Coronary artery (tissue), 2 donors: ENCODE data around the gene SHANK1.
"Not testable (repeated sequence)": the region's sequence is repeated elsewhere in the genome, so short reads cannot be mapped to it uniquely, and the experiment has no call there.

Experiments used
- DNase-seq: peaks from one replicate; pipeline ENCODE4 v3.0.0-alpha.2; 2017; ENCODE audit warnings: low spot score
- H3K27ac ChIP-seq, 2 donors: fragments of 200-600 bp; sonication (generic); one replicate each; pipeline ENCODE4 v1.5.1; 2016 to 2019
- H3K4me3 ChIP-seq: fragments of 200-600 bp; sonication (generic); 2 replicates; pipeline ENCODE4 v1.5.1; 2016; ENCODE audit warnings: mild to moderate bottlenecking, moderate library complexity
- CTCF ChIP-seq: fragments of 200-600 bp; sonication (generic); IDR thresholded peaks from one replicate; pipeline ENCODE4 v1.5.1; 2019; ENCODE audit warnings: antibody characterized with exemption

The SHANK1 gene

GRCh38 chr19:50753879-50754278 is 34.3 kb upstream of the SHANK1 start:
- Histone ChIP-seq H3K27ac (no peak overlapping the region), H3K4me3 (no peak overlapping the region)
- TF ChIP-seq CTCF: no peak
- no peak for DNase-seq

DNA sequence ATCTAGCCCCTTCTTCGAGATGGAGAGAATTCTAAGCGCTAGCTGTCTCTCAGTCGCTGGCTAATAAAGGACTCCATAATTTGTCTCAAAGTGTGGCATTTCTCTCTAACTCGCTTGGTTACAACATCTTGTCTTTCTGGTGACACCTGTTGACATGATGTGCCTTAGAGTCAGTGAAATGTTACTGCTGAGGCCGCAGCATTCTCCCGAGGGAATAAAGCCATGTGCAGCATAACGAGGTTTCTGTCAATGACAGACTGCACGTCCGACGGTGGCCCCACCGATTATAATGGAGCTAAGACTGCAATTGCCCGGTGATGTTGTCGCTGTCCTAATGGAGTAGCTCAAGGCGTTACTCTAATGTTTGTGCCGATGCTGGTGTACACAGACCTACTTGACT is 30.4 kb upstream of the SHANK1 start:
- no peak overlapping the region for H3K4me3 ChIP-seq
- no peak for DNase-seq
- H3K27ac ChIP-seq: no peak overlapping the region
- TF ChIP-seq CTCF: no peak

DNA sequence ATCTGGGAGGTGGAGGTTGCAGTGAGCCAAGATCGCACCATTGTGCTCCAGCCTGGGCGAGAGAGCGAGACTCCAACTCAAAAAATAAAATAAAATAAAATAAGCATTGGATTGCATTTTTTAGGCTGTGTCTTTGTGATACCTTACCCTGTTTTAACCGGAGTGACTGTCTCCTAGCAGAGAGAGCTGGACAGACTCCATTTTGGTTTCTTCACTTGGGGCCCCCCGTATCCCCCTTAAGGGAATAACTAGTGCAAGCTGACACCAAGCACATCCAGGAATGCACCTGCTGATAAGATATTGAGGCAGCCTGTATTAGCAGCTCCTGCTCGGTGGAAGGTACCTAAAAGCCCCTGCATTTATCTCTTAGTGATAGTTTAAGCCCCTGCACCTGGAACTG is 29.9 kb upstream of the SHANK1 start:
- DNase-seq: no peak
- no peak overlapping the region for H3K27ac ChIP-seq
- TF ChIP-seq CTCF: no peak

GRCh38 chr19:50747141-50747540 is 27.5 kb upstream of the SHANK1 start:
- H3K4me3 ChIP-seq, H3K27ac ChIP-seq, DNase-seq: not testable (repeated sequence)

More for the DNA sequence above, 29.9 kb upstream of the SHANK1 start:
- no peak overlapping the region for H3K4me3 ChIP-seq

- Histone ChIP-seq H3K27ac (no peak overlapping the region), H3K4me3 (no peak overlapping the region)
- no peak for DNase-seq
- TF ChIP-seq CTCF: no peak
These were observed 25.6 kb upstream of the SHANK1 start for GRCh38 chr19:50745221-50745620.

DNA sequence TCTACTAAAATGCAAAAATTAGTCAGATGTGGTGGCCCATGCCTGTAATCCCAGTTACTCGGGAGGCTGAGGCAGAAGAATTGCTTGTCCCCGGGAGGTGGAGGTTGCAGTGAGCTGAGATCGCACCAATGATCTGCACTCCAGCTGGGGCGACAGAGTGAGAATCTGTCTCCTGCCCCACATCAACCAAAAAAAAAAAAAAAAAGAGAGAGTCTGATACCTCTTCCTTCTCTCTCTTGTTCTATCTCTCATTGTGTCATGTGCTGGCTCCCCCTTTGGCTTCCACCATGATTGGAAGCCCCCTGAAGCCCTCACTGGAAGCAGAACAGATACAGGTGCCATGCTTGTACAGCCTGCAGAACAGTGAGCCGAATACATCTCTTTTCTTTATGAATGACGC is 23.9 kb upstream of the SHANK1 start:
- H3K4me3 ChIP-seq: no peak overlapping the region
- H3K27ac ChIP-seq: no peak overlapping the region
- TF ChIP-seq CTCF: no peak
- DNase-seq: no peak

- Histone ChIP-seq H3K4me3 (no peak overlapping the region), H3K27ac (no peak overlapping the region)
- no peak for TF ChIP-seq CTCF
- no peak for DNase-seq
These were observed 21.8 kb upstream of the SHANK1 start for GRCh38 chr19:50741179-50741933.
